ENCODE data around the gene DDX6. TPM values are rescaled to one million over a fixed set of nuclear protein-coding genes. Genes with fewer than 3 reads are reported as not detected.
A peak's percentile ranks its signal among the peaks of the same experiment; 100 is the strongest.
"Not testable (repeated sequence)": the region's sequence is repeated elsewhere in the genome, so short reads cannot be mapped to it uniquely, and the experiment has no call there.

The DDX6 gene
- total RNA-seq, 4 donors from 2014 or later: 65.0 to 95.7 (median 93.0) TPM

DNA sequence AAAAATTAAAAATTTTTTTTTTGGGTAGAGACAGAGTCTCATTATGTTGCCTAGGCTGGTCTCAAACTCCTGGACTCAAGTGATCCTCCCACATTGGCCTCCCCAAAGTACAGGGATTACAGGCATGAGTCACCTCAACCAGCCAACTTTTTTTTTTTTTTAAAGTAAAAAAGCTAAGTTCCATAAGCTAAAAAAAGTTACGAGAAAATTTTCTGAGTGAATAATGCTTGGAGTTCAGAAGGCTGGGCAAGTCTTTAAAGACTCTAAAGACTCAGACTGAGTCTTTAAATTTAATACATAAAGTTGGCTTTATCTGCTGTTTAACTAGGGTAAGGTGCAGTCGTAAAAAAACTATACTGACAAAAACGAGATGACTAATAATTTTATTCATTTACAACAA is 5.6 kb downstream of the DDX6 start:
- Histone ChIP-seq H3K36me3 (peaks cover 0 to 51% (median 0%) of the 10 kb centered on the region in 3 donors), H3K27me3 (no peaks in the 10 kb centered on the region), H3K4me3 (no peak overlapping the region), H3K9me3 (no peaks in the 10 kb centered on the region), H3K27ac (no peak overlapping the region), H3K4me1 (peaks cover 0 to 57% (median 12%) of the 10 kb centered on the region in 4 donors)
- TF ChIP-seq, protein P1, sequence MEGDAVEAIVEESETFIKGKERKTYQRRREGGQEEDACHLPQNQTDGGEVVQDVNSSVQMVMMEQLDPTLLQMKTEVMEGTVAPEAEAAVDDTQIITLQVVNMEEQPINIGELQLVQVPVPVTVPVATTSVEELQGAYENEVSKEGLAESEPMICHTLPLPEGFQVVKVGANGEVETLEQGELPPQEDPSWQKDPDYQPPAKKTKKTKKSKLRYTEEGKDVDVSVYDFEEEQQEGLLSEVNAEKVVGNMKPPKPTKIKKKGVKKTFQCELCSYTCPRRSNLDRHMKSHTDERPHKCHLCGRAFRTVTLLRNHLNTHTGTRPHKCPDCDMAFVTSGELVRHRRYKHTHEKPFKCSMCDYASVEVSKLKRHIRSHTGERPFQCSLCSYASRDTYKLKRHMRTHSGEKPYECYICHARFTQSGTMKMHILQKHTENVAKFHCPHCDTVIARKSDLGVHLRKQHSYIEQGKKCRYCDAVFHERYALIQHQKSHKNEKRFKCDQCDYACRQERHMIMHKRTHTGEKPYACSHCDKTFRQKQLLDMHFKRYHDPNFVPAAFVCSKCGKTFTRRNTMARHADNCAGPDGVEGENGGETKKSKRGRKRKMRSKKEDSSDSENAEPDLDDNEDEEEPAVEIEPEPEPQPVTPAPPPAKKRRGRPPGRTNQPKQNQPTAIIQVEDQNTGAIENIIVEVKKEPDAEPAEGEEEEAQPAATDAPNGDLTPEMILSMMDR (IDR thresholded peaks at IDR 0.05): no peak
- no peak for TF ChIP-seq POLR2A (IDR thresholded peaks at IDR 0.05)
- no peak for DNase-seq

DNA sequence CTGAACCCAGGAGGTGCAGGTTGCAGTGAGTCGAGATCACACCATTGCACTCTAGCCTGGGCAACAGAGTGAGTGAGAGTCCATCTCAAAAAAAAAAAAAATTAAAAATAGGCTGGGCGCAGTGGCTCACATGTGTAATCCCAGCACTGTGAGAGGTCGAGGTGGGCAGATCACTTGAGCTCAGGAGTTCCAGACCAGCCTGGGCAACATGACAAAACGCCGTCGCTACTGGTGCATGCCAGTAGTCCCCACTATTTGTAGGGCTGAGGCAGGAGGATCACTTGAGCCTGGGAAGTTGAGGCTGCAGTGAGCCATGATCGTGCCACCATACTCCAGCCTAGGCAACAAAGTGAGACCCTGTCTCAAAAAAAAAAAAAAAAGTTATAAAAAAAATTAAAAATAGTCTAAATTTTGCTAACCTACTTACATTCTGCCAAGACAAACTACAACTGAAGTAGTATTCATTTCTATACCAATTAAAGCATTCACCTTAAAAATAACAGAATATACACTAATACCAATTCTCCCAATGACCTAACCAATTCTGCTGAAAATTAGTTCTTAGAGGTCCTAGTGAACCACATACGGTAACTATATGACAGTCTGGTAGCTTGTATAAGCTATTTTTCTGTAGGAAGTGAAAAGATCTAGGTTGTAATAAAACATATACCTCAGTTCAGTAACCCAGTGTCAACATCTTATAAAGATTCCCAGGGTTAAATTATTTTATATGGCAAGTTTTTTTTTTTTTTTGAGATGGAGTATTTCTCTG is 7.1 kb downstream of the DDX6 start:
- H3K4me3 ChIP-seq: no peak overlapping the region
- H3K27ac ChIP-seq: no peak overlapping the region
- H3K9me3 ChIP-seq: no peaks in the 10 kb centered on the region
- H3K27me3 ChIP-seq: no peaks in the 10 kb centered on the region
- peaks cover 0 to 57% (median 12%) of the 10 kb centered on the region in 4 donors for H3K4me1 ChIP-seq
- TF ChIP-seq, protein P1 (IDR thresholded peaks at IDR 0.05): no peak
- TF ChIP-seq POLR2A (IDR thresholded peaks at IDR 0.05): no peak
- H3K36me3 ChIP-seq: peaks cover 0 to 66% (median 0%) of the 10 kb centered on the region in 3 donors
- DNase-seq: no peak

DNA sequence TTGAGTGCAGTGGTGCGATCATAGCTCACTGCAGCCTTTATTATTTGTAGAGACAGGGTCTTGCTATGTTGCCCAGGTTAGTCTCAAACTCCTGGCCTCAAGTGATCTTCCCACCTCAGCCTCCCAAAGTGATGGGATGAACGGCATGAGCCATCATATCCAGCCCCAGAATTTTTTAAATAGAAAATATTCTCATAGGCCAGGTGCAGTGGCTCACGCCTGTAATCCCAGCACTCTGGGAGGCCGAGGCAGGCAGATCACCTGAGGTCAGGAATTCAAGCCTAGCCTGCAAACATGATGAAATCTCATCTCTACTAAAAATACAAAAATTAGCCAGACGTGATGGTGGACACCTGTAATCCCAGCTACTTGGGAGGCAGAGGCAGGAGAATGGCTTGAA is 7.6 kb downstream of the DDX6 start:
- H3K4me3 ChIP-seq, H3K9me3 ChIP-seq, H3K27ac ChIP-seq, H3K27me3 ChIP-seq, DNase-seq: not testable (repeated sequence)
- Histone ChIP-seq H3K36me3 (peaks cover 0 to 72% (median 0%) of the 10 kb centered on the region in 3 donors), H3K4me1 (peaks cover 0 to 52% (median 12%) of the 10 kb centered on the region in 4 donors)

DNA sequence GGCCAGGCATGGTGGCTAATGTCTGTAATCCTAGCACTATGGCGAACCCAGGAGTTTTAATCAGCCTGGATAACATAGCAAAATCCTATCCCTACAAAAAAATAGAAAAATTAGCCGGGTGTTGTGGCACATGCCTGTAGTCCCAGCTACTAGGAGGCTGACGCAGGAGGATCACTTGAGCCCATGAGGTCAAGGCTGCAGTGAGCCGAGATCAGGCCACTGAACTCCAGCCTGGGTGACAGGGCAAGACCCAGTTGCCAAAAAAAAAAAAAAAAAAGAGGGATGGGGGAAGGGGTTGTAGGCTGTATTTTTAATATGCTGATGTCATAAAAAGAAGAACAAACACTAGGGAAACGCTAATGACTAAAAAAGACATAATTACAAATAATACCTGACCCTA is 12.1 kb downstream of the DDX6 start:
- Histone ChIP-seq H3K4me3 (no peak overlapping the region), H3K36me3 (peaks cover 0 to 89% (median 3%) of the 10 kb centered on the region in 3 donors), H3K9me3 (no peaks in the 10 kb centered on the region), H3K27me3 (no peaks in the 10 kb centered on the region), H3K4me1 (peaks cover 0 to 38% (median 6%) of the 10 kb centered on the region in 4 donors), H3K27ac (no peak overlapping the region)
- DNase-seq: no peak
- no peak for TF ChIP-seq POLR2A (IDR thresholded peaks at IDR 0.05)
- TF ChIP-seq, protein P1 (IDR thresholded peaks at IDR 0.05): no peak

DNA sequence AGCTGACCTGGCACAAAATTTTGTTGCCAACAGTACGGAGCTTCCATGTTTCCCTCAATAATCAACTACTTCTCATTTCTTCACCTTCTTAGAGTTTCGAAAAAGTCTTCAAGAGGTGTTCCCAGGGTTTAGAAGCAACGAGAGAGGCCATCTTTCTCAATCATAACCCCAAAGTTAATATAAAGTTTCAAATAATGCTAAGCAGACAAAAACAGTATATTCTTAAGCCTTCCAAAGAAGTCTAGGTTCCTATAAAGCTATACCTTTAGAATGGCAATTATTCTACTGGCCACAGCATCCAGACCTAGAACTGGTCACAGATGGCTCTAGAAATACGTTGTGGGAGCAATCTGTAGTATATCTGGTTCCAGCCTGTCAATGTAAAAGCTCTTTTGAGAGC is 16.9 kb downstream of the DDX6 start:
- H3K4me3 ChIP-seq: no peak overlapping the region
- H3K4me1 ChIP-seq: peaks cover 0 to 64% (median 7%) of the 10 kb centered on the region in 4 donors
- H3K36me3 ChIP-seq: peaks cover 0 to 71% (median 3%) of the 10 kb centered on the region in 3 donors
- no peaks in the 10 kb centered on the region for H3K9me3 ChIP-seq
- no peak for TF ChIP-seq POLR2A (IDR thresholded peaks at IDR 0.05)
- TF ChIP-seq, protein P1 (IDR thresholded peaks at IDR 0.05): no peak
- H3K27me3 ChIP-seq: no peaks in the 10 kb centered on the region
- H3K27ac ChIP-seq: no peak overlapping the region
- DNase-seq: no peak

DNA sequence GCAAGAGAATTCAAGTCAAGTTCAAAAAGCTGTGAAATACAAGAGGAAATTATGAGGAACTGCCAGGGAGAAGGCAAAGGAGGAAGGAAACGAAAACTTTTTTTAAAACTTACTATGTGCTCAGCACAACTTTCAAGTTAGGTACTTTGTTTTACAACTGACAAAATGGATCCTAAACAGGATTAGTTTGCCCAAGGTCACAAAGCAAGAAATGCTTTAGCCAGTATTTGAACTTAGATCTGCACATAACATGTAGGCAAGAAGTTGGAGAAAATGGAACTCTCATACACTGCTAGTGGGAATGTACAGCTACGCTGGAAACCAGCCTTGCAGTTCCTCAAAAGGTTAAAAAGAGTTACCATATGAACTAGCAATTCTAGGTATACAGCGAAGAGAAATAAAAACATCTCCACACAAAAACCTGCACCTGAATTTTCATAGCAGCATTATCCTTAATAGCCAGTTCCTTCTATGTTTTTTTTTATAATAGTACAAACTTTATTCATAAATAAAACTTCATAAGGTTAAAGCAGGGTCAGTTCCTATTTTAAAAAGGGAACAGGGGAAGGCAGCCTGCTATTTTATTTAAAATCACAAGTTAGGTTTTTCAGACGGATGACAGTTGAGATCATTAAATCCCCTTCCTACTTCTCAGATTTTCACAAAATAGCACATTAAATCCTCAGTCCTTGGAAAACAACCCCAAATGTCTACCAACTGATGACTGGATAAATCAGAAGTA is 19.2 kb downstream of the DDX6 start:
- Histone ChIP-seq H3K36me3 (peaks cover 0 to 64% (median under 1%) of the 10 kb centered on the region in 3 donors), H3K27ac (peak overlapping the region in 1 of 4 donors; percentile 3), H3K27me3 (no peaks in the 10 kb centered on the region), H3K4me3 (no peak overlapping the region), H3K9me3 (no peaks in the 10 kb centered on the region), H3K4me1 (peaks cover 0 to 76% (median 7%) of the 10 kb centered on the region in 4 donors)
- TF ChIP-seq, protein P1 (IDR thresholded peaks at IDR 0.05): no peak
- TF ChIP-seq POLR2A (IDR thresholded peaks at IDR 0.05): no peak
- no peak for DNase-seq
